ENCODE results near the gene WDR17. TPM values are rescaled to one million over a fixed set of nuclear protein-coding genes. Genes with fewer than 3 reads are reported as not detected.

The WDR17 gene
- total RNA-seq, 1 experiment from 2014 or later: 7.6 TPM

DNA sequence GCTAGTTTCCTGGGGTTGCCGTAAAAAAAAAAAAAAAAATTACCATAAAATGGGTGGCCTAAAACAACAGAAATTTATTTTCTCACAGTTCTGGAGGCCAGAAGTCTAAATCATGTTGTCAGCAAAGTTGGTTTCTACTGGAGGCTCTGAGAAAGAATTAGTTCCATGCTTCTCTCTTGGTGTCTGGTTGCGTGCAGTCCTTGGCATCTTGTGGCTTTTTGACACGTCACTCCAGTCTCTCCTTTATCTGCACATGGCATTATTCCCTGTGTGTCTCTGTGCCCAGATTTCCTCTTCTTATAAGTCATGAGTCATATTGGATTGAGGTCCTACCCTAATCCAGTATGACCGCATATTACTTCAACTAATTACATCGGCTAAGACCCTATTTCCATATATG lies 91.0 kb downstream of the WDR17 start:
- CTCF ChIA-PET: no interaction called here
- Mint-ChIP-seq H3K9me3 (ENCODE audit: low read depth, unreplicated experiment) (no peaks in the 10 kb centered on the region), H3K27me3 (ENCODE audit: unreplicated experiment) (no peaks in the 10 kb centered on the region), H3K4me3 (ENCODE audit: low read depth, unreplicated experiment) (no peak overlapping the region), H3K27ac (ENCODE audit: unreplicated experiment) (no peak overlapping the region), H3K36me3 (ENCODE audit: insufficient read depth, unreplicated experiment) (no peaks in the 10 kb centered on the region), H3K4me1 (ENCODE audit: low read depth, unreplicated experiment) (no peaks in the 10 kb centered on the region)
- BruUV-seq (replicated peaks): no TSS peak
- no peak for DNase-seq
- TF ChIP-seq, protein P1, sequence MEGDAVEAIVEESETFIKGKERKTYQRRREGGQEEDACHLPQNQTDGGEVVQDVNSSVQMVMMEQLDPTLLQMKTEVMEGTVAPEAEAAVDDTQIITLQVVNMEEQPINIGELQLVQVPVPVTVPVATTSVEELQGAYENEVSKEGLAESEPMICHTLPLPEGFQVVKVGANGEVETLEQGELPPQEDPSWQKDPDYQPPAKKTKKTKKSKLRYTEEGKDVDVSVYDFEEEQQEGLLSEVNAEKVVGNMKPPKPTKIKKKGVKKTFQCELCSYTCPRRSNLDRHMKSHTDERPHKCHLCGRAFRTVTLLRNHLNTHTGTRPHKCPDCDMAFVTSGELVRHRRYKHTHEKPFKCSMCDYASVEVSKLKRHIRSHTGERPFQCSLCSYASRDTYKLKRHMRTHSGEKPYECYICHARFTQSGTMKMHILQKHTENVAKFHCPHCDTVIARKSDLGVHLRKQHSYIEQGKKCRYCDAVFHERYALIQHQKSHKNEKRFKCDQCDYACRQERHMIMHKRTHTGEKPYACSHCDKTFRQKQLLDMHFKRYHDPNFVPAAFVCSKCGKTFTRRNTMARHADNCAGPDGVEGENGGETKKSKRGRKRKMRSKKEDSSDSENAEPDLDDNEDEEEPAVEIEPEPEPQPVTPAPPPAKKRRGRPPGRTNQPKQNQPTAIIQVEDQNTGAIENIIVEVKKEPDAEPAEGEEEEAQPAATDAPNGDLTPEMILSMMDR (IDR thresholded peaks at IDR 0.05; ENCODE audit: unreplicated experiment): no peak
- intact Hi-C loops (cut with micrococcal nuclease; ENCODE audit: unreplicated experiment): no loop called here

DNA sequence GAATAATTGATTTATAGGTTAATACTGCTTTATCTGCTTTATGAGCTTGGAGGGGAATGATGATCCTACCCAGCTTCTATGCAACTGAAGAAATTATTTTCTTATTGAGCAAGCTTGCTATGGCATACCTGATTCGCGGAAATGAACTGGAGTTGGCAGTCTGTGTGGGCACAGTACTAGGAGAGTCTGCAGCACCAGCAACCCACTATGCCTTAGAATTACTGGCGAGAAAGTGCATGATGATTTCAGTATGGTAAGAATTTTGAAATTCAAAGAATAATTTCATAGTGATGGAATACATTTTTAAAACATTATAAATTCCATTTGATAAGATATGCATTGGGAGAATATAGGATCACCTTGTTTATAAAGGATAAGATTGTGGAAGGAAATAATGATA lies 97.4 kb downstream of the WDR17 start:
- Mint-ChIP-seq H3K27me3 (ENCODE audit: unreplicated experiment) (no peaks in the 10 kb centered on the region), H3K4me1 (ENCODE audit: low read depth, unreplicated experiment) (no peaks in the 10 kb centered on the region), H3K36me3 (ENCODE audit: insufficient read depth, unreplicated experiment) (no peaks in the 10 kb centered on the region), H3K27ac (ENCODE audit: unreplicated experiment) (no peak overlapping the region), H3K4me3 (ENCODE audit: low read depth, unreplicated experiment) (no peak overlapping the region), H3K9me3 (ENCODE audit: low read depth, unreplicated experiment) (no peaks in the 10 kb centered on the region)
- DNase-seq: no peak
- no TSS peak for BruUV-seq (replicated peaks)
- intact Hi-C loops (cut with micrococcal nuclease; ENCODE audit: unreplicated experiment): loop anchor here (10.0 kb wide), 1 partner anchor 1012 kb away; no protein-coding TSS in a partner anchor
- CTCF ChIA-PET: no interaction called here
- TF ChIP-seq, protein P1 (IDR thresholded peaks at IDR 0.05; ENCODE audit: unreplicated experiment): no peak

DNA sequence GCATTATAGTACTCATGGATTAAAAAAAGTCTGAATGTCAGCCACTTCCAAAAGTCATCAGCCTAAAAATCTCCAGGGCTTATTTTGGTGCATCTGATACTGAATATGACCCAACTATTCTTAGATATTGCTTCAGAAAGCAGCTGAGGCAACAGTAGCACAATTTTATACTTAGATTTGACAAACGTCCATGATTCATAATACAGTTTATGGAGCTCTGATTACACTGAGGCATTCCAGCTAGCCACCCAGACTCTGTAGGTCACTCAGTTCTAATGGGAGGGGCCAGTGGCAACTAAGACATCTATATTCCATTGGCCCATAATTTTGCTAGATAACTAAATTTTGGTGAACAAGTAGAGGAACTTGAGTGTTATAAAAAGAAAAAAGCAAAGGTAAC lies 119.4 kb downstream of the WDR17 start:
- Mint-ChIP-seq H3K9me3 (ENCODE audit: low read depth, unreplicated experiment) (no peaks in the 10 kb centered on the region), H3K36me3 (ENCODE audit: insufficient read depth, unreplicated experiment) (no peaks in the 10 kb centered on the region), H3K4me3 (ENCODE audit: low read depth, unreplicated experiment) (no peak overlapping the region), H3K27me3 (ENCODE audit: unreplicated experiment) (no peaks in the 10 kb centered on the region), H3K27ac (ENCODE audit: unreplicated experiment) (no peak overlapping the region), H3K4me1 (ENCODE audit: low read depth, unreplicated experiment) (peaks cover 10% of the 10 kb centered on the region)
- no TSS peak for BruUV-seq (replicated peaks)
- intact Hi-C loops (cut with micrococcal nuclease; ENCODE audit: unreplicated experiment): no loop called here
- TF ChIP-seq, protein P1 (IDR thresholded peaks at IDR 0.05; ENCODE audit: unreplicated experiment): no peak
- no peak for DNase-seq
- CTCF ChIA-PET: no interaction called here

DNA sequence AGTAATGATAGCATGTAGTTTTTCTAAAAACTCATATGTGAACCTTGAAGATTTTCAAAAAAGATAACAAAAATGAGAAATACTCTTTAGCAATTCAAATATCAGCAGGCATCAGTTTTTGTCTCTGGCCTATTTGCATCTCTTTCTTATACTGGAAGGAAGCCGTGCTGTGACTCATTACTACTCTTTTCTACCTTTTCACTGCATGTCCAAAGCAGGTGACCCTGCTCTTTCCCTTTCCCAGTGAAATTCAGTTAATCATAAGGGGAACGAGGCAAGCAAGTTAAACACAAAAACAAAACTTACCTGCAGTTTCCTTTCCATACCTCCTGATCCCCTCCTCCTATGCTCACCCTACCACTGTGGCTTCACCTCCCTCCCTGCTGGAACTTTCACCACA lies 120.4 kb downstream of the WDR17 start:
- Mint-ChIP-seq H3K4me1 (ENCODE audit: low read depth, unreplicated experiment) (peaks cover 10% of the 10 kb centered on the region), H3K4me3 (ENCODE audit: low read depth, unreplicated experiment) (no peak overlapping the region), H3K36me3 (ENCODE audit: insufficient read depth, unreplicated experiment) (no peaks in the 10 kb centered on the region), H3K27ac (ENCODE audit: unreplicated experiment) (no peak overlapping the region), H3K9me3 (ENCODE audit: low read depth, unreplicated experiment) (no peaks in the 10 kb centered on the region), H3K27me3 (ENCODE audit: unreplicated experiment) (no peaks in the 10 kb centered on the region)
- TF ChIP-seq, protein P1 (IDR thresholded peaks at IDR 0.05; ENCODE audit: unreplicated experiment): no peak
- CTCF ChIA-PET: no interaction called here
- intact Hi-C loops (cut with micrococcal nuclease; ENCODE audit: unreplicated experiment): no loop called here
- DNase-seq: no peak
- no TSS peak for BruUV-seq (replicated peaks)
